GM12878 (cell line): ENCODE measurements around the gene FXYD4. TPM values are rescaled to one million over a fixed set of nuclear protein-coding genes. Genes with fewer than 3 reads are reported as not detected.

Experiments used
- ATAC-seq: fragments of 200-7000 bp; cut with Tn5 transposase; 3 replicates; pipeline ENCODE4 v1.9.1; 2020; ENCODE audit warnings: mild to moderate bottlenecking, moderate library complexity
- BruUV-seq: library from RNA; stranded (reverse); fragments of 400-500 nt; replicated peaks from 2 replicates; lab custom pipeline; 2021; lab: Mats Ljungman, UMichigan
- CTCF ChIA-PET: fragments of 300-600 bp; sonication (Branson Sonifier 250); formaldehyde crosslinking; extraction: SDS; loops from one replicate; lab custom pipeline; 2021; ENCODE audit warnings: inconsistent platforms; lab: Yijun Ruan, JAX
- POLR2A ChIA-PET: fragments of 350-600 bp; formaldehyde crosslinking; extraction: SDS; loops from one replicate; lab custom pipeline; 2021; ENCODE audit warnings: inconsistent platforms; lab: Charles Lee
- RAD21 ChIA-PET: fragments of 300-600 bp; sonication (Branson Sonifier 250); formaldehyde crosslinking; loops from one replicate; lab custom pipeline; 2023; ENCODE audit warnings: antibody characterized with exemption; ENCODE audit not compliant: unreplicated experiment; lab: Charles Lee
- SMC1A ChIA-PET: fragments of 300-600 bp; sonication (Branson Sonifier 250); formaldehyde crosslinking; loops from one replicate; lab custom pipeline; 2023; ENCODE audit not compliant: unreplicated experiment, uncharacterized antibody; lab: Charles Lee
- DNase-seq: peaks from one replicate; pipeline ENCODE4 v3.0.0-alpha.2; 2011; ENCODE audit warnings: low read depth, low spot score
- FAIRE-seq: peaks from 3 replicates; lab custom pipeline; 2011; peaks lifted over from hg19 to GRCh38; lab: Jason Lieb, UNC
- H2AFZ ChIP-seq: 2 replicates; pipeline ENCODE4 v1.6.0; 2011; ENCODE audit warnings: low read depth, low read length, control low read depth; ENCODE audit not compliant: control insufficient read depth
- H3K27ac ChIP-seq: 2 replicates; pipeline ENCODE4 v1.5.1; 2011; ENCODE audit warnings: control low read depth; ENCODE audit not compliant: control insufficient read depth, insufficient read depth
- H3K27me3 ChIP-seq, 2 experiments: replicated peaks in 1 of 2; 2 replicates each; pipeline versions ENCODE4 v1.6.0 to v1.6.1; 2011; ENCODE audit warnings: low read length in 1 of 2; ENCODE audit not compliant: control insufficient read depth in 2 of 2, insufficient read depth in 2 of 2
- H3K36me3 ChIP-seq, 2 experiments: 2 replicates each; pipeline ENCODE4 v1.5.1; 2011; ENCODE audit warnings: low read length in 1 of 2; ENCODE audit not compliant: control insufficient read depth in 2 of 2, insufficient read depth in 2 of 2
- H3K4me1 ChIP-seq: 2 replicates; pipeline ENCODE4 v1.6.1; 2011; ENCODE audit warnings: mild to moderate bottlenecking, low read length, moderate library complexity, mixed read lengths; ENCODE audit not compliant: control insufficient read depth, insufficient read depth
- H3K4me2 ChIP-seq: 2 replicates; pipeline ENCODE4 v1.6.0; 2011; ENCODE audit warnings: control low read depth; ENCODE audit not compliant: control insufficient read depth, insufficient read depth
- H3K4me3 ChIP-seq: fragments of 200-600 bp; sonication (generic); 2 replicates; pipeline ENCODE4 v1.5.1; 2016
- H3K79me2 ChIP-seq: 2 replicates; pipeline ENCODE4 v1.6.0; 2011; ENCODE audit warnings: low read length; ENCODE audit not compliant: control insufficient read depth, insufficient read depth
- H3K9ac ChIP-seq: 2 replicates; pipeline ENCODE4 v1.8.0; 2011; ENCODE audit warnings: low read length, control low read depth, mixed read lengths; ENCODE audit not compliant: control insufficient read depth, insufficient read depth
- H3K9me3 ChIP-seq: replicated peaks from 3 replicates; pipeline ENCODE4 v1.5.1; 2011; ENCODE audit warnings: mild to moderate bottlenecking, low read length; ENCODE audit not compliant: control insufficient read depth, insufficient read depth
- H4K20me1 ChIP-seq: 2 replicates; pipeline ENCODE4 v1.6.0; 2011; ENCODE audit not compliant: control insufficient read depth, insufficient read depth
- CREM ChIP-seq: IDR thresholded peaks from 2 replicates; pipeline ENCODE4 v1.6.1; 2014; ENCODE audit warnings: antibody characterized with exemption, low read depth
- ELK1 ChIP-seq: IDR thresholded peaks from 2 replicates; pipeline ENCODE4 v1.6.1; 2012; ENCODE audit warnings: low read depth, low read length, improper control_type of control experiment
- NR2C2 ChIP-seq: IDR thresholded peaks from 2 replicates; pipeline ENCODE4 v1.6.1; 2011; ENCODE audit warnings: borderline replicate concordance, low read depth; ENCODE audit not compliant: control insufficient read depth, insufficient read length
- PAX8 ChIP-seq: fragments of 450-650 bp; IDR thresholded peaks from 2 replicates; pipeline ENCODE4 v1.6.1; 2017; ENCODE audit warnings: mild to moderate bottlenecking, moderate library complexity
- POLR2A ChIP-seq: IDR thresholded peaks from 2 replicates; pipeline ENCODE4 v1.6.1; 2011; ENCODE audit warnings: low read depth, mild to moderate bottlenecking, low read length
- TCF12 ChIP-seq: IDR thresholded peaks from 2 replicates; pipeline ENCODE4 v1.6.1; 2011; ENCODE audit warnings: low read depth, mild to moderate bottlenecking, low read length
- TCF7 ChIP-seq: IDR thresholded peaks from 2 replicates; pipeline ENCODE4 v1.6.1; 2014; ENCODE audit warnings: antibody characterized with exemption, borderline replicate concordance
- ZNF384 ChIP-seq: IDR thresholded peaks from 2 replicates; pipeline ENCODE4 v1.6.1; 2012; ENCODE audit warnings: low read depth, mild to moderate bottlenecking, low read length, improper control_type of control experiment, borderline replicate concordance
- WGBS: methylation state at CpG from one replicate; pipeline ENCODE4 v1.1.6; 2016; ENCODE audit warnings: low lambda C conversion rate; ENCODE audit not compliant: insufficient replicate concordance, insufficient coverage; ENCODE audit errors: missing lambda C conversion rate; 5-methylcytosine and 5-hydroxymethylcytosine counted together
- in situ Hi-C: fragments of 300-500 bp; cut with MboI; formaldehyde crosslinking; loops from 9 replicates; pipeline ENCODE4 v1.14.3; 2018; ENCODE audit warnings: mixed read lengths
- intact Hi-C: fragments of 100-400 bp; cut with micrococcal nuclease; formaldehyde crosslinking; loops from one replicate; pipeline ENCODE4 v1.14.2; 2022; ENCODE audit not compliant: unreplicated experiment
- polyA plus RNA-seq, 11 experiments: library from polyadenylated mRNA; depleted of rRNA in 4 of 11; unstranded in 6 of 11; stranded (reverse) in 5 of 11; fragments of >200 nt; fragmentation: Nextera tagmentation in 4 of 11; fragmentation: Illumina TruSeq in 1 of 11; extraction: Ambion mirVana in 4 of 11; extraction: Trizol in 1 of 11; gene quantifications; 1 replicate in 1 of 11; 2 replicates in 10 of 11; pipeline versions ENCODE4 v1.2.1 to v1.2.3, GENCODE V29; 2011 to 2016; ENCODE audit warnings: inconsistent platforms in 2 of 11, missing spikeins in 2 of 11, low read depth in 1 of 11
- total RNA-seq, 4 experiments: library from RNA; depleted of rRNA in 3 of 4; stranded (reverse); fragments of >200 nt in 3 of 4; fragmentation: Illumina TruSeq in 1 of 4; extraction: Trizol in 1 of 4; gene quantifications; 2 replicates each; pipeline versions ENCODE4 v1.2.1 to v1.2.3, GENCODE V29; 2013 to 2021
- TF ChIP-seq, protein P1 (sequence below): IDR thresholded peaks from 2 replicates; pipeline ENCODE4 v1.6.1; 2012; ENCODE audit warnings: improper control_type of control experiment, low read depth, low read length; ENCODE audit not compliant: insufficient replicate concordance
- TF ChIP-seq, protein P2 (sequence below): fragments of 450-650 bp; IDR thresholded peaks from 2 replicates; pipeline ENCODE4 v1.6.1; 2017; ENCODE audit warnings: mild to moderate bottlenecking, moderate library complexity

The FXYD4 gene
- total and polyA plus RNA-seq, 10 of the 15 experiments (the other 5 are each of a cell fraction or from before 2014, with no cell fraction given) = not detected

GRCh38 chr10:43322331-43322730 lies 49.1 kb upstream of the FXYD4 start:
- no peaks in the 10 kb centered on the region; a peak in 3 of 4 replicates for H3K27me3 ChIP-seq
- BruUV-seq = no TSS peak
- WGBS = 64% methylated on average over 14 of the region's 14 CpGs
- intact Hi-C loops = no loop called here
- no peaks in the 10 kb centered on the region for H3K79me2 ChIP-seq
- no peaks in the 10 kb centered on the region for H4K20me1 ChIP-seq
- H3K27ac ChIP-seq = no peak overlapping the region
- H3K36me3 ChIP-seq = no peaks in the 10 kb centered on the region
- no peak overlapping the region for H3K9ac ChIP-seq
- no peak overlapping the region for H2AFZ ChIP-seq
- FAIRE-seq (no peak), ATAC-seq (no peak), DNase-seq (no peak)
- H3K4me1 ChIP-seq = no peaks in the 10 kb centered on the region
- CTCF ChIA-PET = no interaction called here
- no peaks in the 10 kb centered on the region for H3K9me3 ChIP-seq
- POLR2A ChIA-PET = no interaction called here
- no peak overlapping the region for H3K4me3 ChIP-seq
- SMC1A ChIA-PET = no interaction called here
- no peak for TF ChIP-seq TCF7
- TF ChIP-seq ELK1 = no peak
- TF ChIP-seq, protein P1, sequence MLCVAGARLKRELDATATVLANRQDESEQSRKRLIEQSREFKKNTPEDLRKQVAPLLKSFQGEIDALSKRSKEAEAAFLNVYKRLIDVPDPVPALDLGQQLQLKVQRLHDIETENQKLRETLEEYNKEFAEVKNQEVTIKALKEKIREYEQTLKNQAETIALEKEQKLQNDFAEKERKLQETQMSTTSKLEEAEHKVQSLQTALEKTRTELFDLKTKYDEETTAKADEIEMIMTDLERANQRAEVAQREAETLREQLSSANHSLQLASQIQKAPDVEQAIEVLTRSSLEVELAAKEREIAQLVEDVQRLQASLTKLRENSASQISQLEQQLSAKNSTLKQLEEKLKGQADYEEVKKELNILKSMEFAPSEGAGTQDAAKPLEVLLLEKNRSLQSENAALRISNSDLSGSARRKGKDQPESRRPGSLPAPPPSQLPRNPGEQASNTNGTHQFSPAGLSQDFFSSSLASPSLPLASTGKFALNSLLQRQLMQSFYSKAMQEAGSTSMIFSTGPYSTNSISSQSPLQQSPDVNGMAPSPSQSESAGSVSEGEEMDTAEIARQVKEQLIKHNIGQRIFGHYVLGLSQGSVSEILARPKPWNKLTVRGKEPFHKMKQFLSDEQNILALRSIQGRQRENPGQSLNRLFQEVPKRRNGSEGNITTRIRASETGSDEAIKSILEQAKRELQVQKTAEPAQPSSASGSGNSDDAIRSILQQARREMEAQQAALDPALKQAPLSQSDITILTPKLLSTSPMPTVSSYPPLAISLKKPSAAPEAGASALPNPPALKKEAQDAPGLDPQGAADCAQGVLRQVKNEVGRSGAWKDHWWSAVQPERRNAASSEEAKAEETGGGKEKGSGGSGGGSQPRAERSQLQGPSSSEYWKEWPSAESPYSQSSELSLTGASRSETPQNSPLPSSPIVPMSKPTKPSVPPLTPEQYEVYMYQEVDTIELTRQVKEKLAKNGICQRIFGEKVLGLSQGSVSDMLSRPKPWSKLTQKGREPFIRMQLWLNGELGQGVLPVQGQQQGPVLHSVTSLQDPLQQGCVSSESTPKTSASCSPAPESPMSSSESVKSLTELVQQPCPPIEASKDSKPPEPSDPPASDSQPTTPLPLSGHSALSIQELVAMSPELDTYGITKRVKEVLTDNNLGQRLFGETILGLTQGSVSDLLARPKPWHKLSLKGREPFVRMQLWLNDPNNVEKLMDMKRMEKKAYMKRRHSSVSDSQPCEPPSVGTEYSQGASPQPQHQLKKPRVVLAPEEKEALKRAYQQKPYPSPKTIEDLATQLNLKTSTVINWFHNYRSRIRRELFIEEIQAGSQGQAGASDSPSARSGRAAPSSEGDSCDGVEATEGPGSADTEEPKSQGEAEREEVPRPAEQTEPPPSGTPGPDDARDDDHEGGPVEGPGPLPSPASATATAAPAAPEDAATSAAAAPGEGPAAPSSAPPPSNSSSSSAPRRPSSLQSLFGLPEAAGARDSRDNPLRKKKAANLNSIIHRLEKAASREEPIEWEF = no peak
- TF ChIP-seq TCF12 = no peak
- no peak for TF ChIP-seq ZNF384
- TF ChIP-seq PAX8 = no peak
- TF ChIP-seq POLR2A = no peak
- TF ChIP-seq, protein P2, sequence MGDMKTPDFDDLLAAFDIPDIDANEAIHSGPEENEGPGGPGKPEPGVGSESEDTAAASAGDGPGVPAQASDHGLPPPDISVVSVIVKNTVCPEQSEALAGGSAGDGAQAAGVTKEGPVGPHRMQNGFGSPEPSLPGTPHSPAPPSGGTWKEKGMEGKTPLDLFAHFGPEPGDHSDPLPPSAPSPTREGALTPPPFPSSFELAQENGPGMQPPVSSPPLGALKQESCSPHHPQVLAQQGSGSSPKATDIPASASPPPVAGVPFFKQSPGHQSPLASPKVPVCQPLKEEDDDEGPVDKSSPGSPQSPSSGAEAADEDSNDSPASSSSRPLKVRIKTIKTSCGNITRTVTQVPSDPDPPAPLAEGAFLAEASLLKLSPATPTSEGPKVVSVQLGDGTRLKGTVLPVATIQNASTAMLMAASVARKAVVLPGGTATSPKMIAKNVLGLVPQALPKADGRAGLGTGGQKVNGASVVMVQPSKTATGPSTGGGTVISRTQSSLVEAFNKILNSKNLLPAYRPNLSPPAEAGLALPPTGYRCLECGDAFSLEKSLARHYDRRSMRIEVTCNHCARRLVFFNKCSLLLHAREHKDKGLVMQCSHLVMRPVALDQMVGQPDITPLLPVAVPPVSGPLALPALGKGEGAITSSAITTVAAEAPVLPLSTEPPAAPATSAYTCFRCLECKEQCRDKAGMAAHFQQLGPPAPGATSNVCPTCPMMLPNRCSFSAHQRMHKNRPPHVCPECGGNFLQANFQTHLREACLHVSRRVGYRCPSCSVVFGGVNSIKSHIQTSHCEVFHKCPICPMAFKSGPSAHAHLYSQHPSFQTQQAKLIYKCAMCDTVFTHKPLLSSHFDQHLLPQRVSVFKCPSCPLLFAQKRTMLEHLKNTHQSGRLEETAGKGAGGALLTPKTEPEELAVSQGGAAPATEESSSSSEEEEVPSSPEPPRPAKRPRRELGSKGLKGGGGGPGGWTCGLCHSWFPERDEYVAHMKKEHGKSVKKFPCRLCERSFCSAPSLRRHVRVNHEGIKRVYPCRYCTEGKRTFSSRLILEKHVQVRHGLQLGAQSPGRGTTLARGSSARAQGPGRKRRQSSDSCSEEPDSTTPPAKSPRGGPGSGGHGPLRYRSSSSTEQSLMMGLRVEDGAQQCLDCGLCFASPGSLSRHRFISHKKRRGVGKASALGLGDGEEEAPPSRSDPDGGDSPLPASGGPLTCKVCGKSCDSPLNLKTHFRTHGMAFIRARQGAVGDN = no peak
- TF ChIP-seq CREM = no peak
- no peak for TF ChIP-seq NR2C2
- TF ChIP-seq, all 136 proteins: peak for 0
- RAD21 ChIA-PET = no interaction called here
- in situ Hi-C loops = no loop called here
- H3K4me2 ChIP-seq = no peak overlapping the region
